CD4-positive, alpha-beta T cell treated with Interleukin-4 for 4 hours (primary cell): ENCODE results near the gene RAN.
"Not testable (repeated sequence)": the region's sequence is repeated elsewhere in the genome, so short reads cannot be mapped to it uniquely, and the experiment has no call there.

Experiments used
- DNase-seq: peaks from one replicate; pipeline ENCODE4 v3.0.0-alpha.2; 2020

Gene RAN

GRCh38 chr12:130849561-130850417, 22.1 kb upstream of the RAN start:
- DNase-seq = no peak

DNA sequence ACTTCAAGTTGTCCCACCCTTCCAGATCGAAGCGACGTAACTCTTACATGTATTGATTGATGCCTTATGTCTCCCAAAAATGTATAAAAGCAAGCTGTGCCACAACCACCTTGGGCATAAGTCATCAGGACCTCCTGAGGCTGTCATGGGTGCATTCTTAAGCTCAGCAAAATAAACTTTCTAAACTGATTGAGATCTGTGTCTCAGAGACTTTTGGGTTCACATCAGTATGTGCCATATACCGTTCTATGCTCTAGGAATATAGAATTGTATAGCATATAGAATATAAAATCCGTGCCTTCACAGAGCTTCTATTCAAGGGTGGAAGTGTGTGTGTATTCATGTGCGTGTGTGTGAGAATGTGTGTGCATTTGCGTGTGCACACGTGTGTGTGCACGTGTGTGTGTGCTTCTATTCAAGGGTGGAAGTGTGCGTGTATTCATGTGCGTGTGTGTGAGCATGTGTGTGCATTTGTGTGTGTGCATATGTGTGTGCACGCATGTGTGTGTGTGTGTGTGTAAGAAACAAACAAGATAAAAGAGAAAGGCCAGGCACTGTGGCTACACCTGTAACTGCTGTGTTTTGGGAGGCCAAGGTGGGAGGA, 21.3 kb upstream of the RAN start:
- DNase-seq = no peak

DNA sequence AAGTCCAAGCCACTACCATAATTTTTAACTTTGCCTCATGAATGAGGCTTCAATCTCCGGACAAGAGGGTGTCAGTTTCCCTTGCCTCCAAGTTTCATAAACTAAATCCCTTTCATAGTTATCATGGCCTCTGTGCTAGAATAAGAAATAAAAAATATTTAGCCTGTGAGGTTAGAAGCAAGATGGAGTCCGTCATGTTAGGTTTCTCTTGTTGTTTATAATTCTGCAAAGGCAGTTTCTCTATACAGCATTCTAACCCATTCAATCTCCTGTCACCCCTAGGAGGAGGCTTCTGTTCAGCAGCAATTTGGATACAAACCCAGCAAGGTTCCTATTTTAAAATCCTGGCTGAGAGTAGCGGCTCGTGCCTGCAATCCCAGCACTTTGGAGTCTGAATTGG, 15.8 kb upstream of the RAN start:
- no peak for DNase-seq

DNA sequence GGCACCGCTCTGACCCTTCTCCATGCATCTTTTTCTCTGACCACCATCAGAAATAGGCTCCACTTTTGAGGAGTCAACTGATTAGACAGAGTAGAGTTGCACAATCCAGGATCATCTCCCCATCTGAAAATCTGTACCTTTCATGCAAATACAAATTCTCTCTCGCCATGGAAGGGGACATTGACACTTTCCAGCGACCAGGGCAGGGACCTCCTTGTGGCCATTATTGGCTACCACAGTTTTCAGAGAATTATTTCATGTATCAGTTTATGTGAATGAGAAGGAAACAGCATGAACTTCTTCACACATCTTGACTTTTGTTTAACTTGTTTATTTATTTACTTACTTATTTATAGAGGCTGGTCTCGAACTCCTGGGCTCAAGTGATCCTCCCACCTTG, 13.8 kb upstream of the RAN start:
- no peak for DNase-seq

- DNase-seq = no peak
These were observed 12.7 kb upstream of the RAN start for GRCh38 chr12:130859161-130859560.

- DNase-seq = no peak
These were observed 11.6 kb upstream of the RAN start for GRCh38 chr12:130860311-130860710.

GRCh38 chr12:130862161-130862560, 9.7 kb upstream of the RAN start:
- DNase-seq = no peak

DNA sequence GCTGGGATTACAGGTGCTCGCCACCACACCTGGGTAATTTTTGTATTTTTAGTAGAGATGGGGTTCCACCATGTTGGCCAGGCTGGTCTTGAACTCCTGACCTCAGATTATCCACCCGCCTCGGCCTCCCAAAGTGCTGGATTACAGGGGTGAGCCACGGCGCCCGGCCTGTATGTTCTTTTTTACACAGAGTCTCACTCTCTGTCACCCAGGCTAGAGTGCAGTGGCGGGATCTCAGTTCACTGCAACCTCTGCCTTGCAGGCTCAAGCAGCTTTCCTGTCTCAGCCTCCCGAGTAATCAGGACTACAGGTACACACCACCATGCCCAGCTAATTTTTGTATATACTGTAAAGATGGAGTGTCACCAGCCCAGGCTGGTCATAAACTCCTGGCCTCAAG, 9.1 kb upstream of the RAN start:
- not testable (repeated sequence) for DNase-seq

DNA sequence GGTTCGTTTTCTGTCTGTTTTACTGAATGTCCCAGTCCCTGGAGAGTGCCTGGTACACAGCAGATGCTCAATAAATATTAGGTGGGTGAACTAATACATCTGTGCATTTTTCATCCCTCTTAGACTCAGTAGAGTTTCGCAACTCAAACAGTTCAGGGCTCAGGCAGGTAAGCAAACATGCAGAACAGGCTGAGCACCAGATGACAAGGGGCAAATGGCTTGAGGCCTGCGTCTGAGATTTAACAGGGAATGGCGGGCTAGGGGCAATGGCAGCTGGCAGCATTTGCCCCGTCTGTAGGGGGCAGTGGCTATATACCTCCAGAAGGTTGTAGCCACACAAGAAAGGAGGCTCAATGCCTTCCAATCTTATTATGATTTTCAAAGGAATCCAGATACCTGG, 8.6 kb upstream of the RAN start:
- DNase-seq = no peak

GRCh38 chr12:130868412-130868811, 3.5 kb upstream of the RAN start:
- peak; percentile 50 for DNase-seq

GRCh38 chr12:130870442-130871285, 1.2 kb upstream of the RAN start:
- DNase-seq = peak; percentile 78

DNA sequence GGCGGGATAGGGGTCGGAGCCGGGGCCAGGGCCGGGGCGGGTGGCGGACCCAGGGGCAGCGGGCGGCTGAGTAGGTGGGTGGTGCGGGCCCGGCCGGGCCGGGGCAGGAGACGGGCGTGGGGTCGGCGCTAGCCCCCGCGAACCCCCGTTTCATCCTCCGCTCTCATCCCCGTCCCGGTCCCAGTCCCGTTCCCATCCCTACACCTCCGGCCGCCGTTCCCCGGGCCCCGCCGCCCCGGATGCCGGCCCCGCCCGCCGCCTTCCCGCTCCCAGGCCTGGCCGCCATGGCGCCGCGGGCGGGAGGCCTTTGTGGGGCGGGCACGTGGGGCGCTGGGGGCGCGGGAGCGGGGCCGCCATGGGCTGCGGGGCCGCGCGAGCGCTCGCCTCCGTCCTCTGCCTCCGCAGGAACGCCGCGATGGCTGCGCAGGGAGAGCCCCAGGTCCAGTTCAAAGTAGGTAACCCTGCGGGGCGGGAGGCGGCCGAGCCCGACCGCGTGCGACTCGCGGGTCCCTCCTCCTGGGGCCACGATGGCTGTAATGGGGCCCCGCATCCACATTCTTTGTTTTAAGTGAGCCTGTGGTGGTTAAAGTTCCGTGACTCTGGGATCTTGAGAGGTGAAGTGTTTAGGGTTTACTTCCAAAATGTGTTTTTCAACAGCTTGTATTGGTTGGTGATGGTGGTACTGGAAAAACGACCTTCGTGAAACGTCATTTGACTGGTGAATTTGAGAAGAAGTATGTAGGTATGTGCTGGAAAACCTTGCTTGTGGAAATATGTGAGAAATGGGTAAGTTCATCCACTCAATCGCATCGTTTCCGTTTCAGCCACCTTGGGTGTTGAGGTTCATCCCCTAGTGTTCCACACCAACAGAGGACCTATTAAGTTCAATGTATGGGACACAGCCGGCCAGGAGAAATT, 572 bp downstream of the RAN start:
- DNase-seq = peak; percentile 14

GRCh38 chr12:130873106-130873795, 1.4 kb downstream of the RAN start:
- no peak for DNase-seq

DNA sequence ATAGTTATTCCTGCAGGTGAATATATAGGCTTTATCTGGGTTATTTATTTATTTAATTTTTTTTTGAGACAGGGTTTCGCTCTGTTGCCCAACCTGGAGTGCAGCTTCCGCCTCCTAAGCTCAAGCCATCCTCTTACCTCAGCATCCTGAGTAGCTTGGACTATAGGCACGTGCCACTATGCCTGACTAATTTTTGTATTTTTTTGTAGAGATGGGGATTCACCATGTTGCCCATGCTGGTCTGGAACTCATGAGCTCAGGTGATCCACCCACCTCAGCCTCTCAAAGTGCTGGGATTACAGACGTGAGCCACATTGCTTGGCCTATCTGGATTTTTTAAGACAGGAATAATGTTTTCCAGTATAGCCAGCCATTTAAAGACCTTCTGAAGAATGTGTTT, 2.0 kb downstream of the RAN start:
- no peak for DNase-seq

DNA sequence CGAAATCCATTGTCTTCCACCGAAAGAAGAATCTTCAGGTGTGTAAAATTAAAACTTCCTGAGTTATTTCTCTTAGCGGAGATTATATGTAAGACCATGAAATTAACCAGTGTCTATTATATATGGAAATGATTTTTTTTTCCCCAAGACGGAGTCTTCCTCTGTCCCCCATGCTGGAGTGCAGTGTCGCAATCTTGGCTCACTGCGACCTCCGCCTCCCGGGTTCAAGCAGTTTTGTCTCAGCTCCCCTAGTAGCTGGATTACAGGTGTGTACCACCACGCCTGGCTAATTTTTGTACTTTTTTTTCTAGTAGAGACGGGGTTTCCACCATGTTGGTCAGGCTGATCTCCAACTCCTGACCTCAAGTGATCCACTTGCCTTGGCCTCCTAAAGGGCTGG, 2.8 kb downstream of the RAN start:
- DNase-seq = no peak

- DNase-seq = no peak
These were observed 3.3 kb downstream of the RAN start for GRCh38 chr12:130875193-130875592.

GRCh38 chr12:130875708-130876107, 3.8 kb downstream of the RAN start:
- not testable (repeated sequence) for DNase-seq

DNA sequence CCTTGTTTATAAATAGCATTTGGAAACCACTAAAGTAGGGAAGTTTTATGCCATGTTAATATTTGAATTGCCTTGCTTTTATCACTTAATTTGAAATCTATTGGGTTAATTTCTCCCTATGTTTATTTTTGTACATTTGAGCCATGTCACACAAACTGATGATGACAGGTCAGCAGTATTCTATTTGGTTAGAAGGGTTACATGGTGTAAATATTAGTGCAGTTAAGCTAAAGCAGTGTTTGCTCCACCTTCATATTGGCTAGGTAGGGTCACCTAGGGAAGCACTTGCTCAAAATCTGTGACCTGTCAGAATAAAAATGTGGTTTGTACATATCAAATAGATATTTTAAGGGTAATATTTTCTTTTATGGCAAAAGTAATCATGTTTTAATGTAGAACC, 4.4 kb downstream of the RAN start:
- DNase-seq = no peak

DNA sequence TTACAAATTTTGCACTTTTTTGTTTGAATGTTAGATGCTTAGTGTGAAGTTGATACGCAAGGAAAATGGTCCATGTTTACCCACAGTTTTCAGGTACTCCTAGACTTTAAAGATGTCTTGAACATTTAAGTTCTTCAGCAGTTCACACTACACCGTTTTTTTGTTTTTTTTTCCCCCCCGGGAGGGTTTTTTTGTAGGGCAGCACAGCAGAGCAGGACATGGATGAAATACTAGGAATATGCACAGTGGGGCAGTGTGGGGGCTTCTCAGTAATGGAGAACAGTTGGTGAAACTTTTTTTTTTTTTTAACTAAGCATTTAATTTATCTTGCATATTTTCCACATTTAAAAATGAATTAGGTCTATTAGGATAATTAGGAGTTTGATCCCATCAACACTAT, 4.9 kb downstream of the RAN start:
- no peak for DNase-seq

GRCh38 chr12:130877333-130877732, 5.5 kb downstream of the RAN start:
- no peak for DNase-seq

- no peak for DNase-seq
These were observed 6.6 kb downstream of the RAN start for GRCh38 chr12:130878193-130879185.
